Measurements from ENCODE around the gene C12orf42.

DNA sequence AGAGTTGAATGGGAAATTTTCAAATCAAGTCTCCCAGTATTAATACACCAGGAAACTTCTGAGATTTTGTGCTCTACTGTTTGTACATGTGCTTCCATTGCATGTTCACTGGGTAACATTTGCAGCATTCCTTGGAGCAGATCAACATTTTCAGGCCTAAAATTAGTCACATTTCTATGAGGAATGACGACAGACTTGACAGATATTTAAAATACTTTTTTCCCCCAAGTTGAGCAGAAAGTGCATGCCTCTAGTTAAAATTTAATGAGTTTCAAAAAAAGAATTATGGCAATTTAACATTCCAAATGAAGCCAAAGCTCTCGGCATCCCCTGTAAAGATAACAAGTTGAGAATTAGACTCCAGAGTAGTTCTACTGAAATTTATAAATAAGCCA, 72.3 kb downstream of the C12orf42 start:
- TF ChIP-seq POLR2A (IDR thresholded peaks at IDR 0.05), result no peak
- TF ChIP-seq, protein P1, sequence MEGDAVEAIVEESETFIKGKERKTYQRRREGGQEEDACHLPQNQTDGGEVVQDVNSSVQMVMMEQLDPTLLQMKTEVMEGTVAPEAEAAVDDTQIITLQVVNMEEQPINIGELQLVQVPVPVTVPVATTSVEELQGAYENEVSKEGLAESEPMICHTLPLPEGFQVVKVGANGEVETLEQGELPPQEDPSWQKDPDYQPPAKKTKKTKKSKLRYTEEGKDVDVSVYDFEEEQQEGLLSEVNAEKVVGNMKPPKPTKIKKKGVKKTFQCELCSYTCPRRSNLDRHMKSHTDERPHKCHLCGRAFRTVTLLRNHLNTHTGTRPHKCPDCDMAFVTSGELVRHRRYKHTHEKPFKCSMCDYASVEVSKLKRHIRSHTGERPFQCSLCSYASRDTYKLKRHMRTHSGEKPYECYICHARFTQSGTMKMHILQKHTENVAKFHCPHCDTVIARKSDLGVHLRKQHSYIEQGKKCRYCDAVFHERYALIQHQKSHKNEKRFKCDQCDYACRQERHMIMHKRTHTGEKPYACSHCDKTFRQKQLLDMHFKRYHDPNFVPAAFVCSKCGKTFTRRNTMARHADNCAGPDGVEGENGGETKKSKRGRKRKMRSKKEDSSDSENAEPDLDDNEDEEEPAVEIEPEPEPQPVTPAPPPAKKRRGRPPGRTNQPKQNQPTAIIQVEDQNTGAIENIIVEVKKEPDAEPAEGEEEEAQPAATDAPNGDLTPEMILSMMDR (IDR thresholded peaks at IDR 0.05), result no peak

Measured in prostate gland (tissue), 2 donors.